ENCODE measurements around the gene MRPS18C.

GRCh38 chr4:83438719-83439118, 17.1 kb upstream of the MRPS18C start:
- no peak for TF ChIP-seq POLR2A (IDR thresholded peaks at IDR 0.05)
- no peak for TF ChIP-seq CTCF (IDR thresholded peaks at IDR 0.05)
